Body of pancreas (tissue), 4 donors: ENCODE results near the gene XRCC5.

Source experiments
- CTCF ChIP-seq, 7 experiments: fragments of 450-650 bp in 4 of 7; fragments of 200-600 bp in 3 of 7; sonication (generic) in 3 of 7; IDR thresholded peaks; one replicate each; pipeline ENCODE4 v1.5.1; 2016 to 2019; ENCODE audit warnings: antibody characterized with exemption in 7 of 7
- POLR2A ChIP-seq, 3 donors: fragments of 450-650 bp; IDR thresholded peaks; one replicate each; pipeline ENCODE4 v1.6.1; 2016; ENCODE audit warnings: antibody characterized with exemption in 3 of 3, mild to moderate bottlenecking in 2 of 3

- no peak for TF ChIP-seq CTCF (IDR thresholded peaks at IDR 0.05)
- TF ChIP-seq POLR2A (IDR thresholded peaks at IDR 0.05), result no peak
These were observed 16.5 kb upstream of the XRCC5 start for GRCh38 chr2:216092646-216093045.
